C4-2B (cell line): ENCODE measurements around the gene ZNF701.

Source experiments
- H3K27ac ChIP-seq: fragments of 450-650 bp; 2 replicates; pipeline ENCODE4 v1.5.1; 2017
- CTCF ChIP-seq: fragments of 450-650 bp; conservative IDR thresholded peaks from 2 replicates; pipeline ENCODE4 v1.5.1; 2017; ENCODE audit warnings: mild to moderate bottlenecking
- ZFX ChIP-seq: fragments of 450-650 bp; IDR thresholded peaks from 2 replicates; pipeline ENCODE4 v1.6.1; 2017

The ZNF701 gene

DNA sequence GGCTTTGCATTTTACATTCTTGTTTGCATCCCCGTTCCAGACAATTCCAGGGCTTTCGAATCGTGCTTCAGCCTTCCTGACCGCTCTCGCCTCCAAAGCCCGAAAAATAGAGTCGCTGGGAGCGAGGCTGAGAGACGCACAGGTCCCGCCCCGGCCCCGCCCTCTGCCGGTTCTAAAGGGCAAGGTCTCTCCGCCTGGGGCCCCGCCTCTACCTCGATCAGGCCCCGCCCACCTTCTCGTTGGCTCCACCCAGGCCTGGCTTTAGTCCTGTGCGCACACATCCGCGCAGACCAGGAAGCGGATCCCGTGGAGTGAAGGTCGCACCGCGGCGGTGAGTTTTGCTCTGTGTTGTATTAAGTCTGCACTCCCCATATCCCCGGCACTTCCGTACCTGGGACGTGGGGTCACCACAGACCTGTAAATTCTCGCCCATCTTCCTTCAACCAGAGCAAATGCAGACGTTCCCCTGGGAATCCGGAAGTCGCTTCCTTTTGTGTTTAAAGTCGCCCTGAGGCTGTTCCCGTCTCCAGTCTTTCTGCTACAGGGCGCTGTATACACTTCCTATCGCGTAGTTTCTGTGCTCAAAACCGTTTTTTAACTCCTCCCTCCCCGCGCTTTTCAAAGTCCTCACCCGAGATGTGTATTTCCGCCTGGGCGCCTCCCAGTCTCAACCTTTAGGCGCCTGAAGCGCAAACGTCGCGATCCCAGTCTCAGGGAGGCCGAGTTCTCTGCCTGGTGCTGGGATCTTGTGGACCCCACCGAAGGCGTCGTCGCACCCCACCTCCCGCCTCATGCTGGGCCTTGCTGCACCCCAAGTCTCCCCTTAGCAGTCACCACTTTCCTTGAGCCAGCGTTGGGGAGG lies at the start of gene ZNF701:
ZNF701 (plus strand) TSS at position 288 of the 862 bp plus-strand sequence. CDS start 3,861 bp downstream, outside the sequence.
- TF ChIP-seq CTCF (no peak), ZFX (no peak)
- H3K27ac ChIP-seq: peak within 1 kb of the TSS; percentile 87

DNA sequence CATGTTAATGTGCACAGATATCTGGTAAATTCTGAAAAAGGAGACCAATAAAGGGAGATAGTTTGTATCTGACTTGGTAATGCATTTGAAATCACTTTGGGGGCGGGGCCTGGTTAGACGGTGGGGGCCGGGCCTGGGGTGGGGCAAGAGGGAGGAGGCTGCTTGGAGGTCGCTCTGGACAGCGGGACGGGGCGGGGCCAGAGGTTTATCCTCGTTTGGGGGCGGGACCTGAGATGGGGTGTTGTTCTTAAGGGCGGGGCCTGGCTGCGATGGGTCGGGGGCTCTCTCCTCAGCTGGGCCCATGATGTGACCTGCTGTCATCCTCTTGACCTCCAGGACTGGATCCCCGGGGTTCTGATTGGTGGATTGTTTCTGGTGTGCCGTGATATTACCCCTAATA lies 47.5 kb upstream of the ZNF701 start:
- no peak overlapping the region for H3K27ac ChIP-seq
- no peak for TF ChIP-seq ZFX
- no peak for TF ChIP-seq CTCF

- no peak overlapping the region for H3K27ac ChIP-seq
- TF ChIP-seq ZFX (no peak), CTCF (no peak)
Measured at GRCh38 chr19:52524086-52524485, 46.0 kb upstream of the ZNF701 start.

DNA sequence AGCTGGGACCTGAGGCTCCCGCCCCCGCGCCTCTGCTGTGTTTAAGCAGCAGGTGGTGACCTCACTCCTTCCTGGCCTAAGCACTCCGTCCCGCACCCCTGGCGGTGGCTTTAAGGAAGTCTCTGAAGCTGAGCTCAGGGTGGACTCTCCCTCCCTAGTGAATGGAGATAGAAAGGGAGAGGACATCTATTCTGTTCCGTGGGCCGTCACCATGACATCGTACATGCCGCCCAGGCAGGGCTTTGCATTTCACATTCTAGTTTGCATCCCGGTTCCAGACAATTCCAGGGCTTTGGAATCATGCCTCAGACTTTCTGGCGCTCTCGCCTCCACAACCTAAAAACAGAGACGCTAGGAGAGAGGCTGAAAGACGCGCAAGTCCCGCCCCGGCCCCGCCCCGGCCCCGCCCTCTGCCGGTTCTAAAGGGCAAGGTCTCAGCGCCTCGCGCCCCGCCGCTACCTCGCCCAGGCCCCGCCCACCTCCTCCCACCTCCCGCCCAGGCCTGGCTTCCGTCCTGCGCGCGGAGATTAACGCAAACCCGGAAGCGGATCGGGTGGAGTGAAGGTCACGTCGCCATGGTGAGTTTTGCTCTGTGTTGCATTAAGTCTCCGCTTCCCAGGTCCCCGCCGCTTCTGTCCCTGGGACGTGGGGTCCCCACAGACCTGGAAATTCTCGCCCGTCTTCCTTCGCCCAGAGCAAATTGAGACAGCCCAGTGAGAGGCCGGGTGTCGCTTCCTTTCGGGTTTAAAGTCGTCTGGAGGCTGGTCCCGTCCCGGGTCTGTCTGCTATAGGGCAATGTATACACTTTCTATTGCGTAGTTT lies 42.7 kb upstream of the ZNF701 start, which contains the start of gene ZNF808:
ZNF808 (plus strand) TSS at position 535 of the 822 bp plus-strand sequence. CDS start 15,617 bp downstream, outside the sequence.
- H3K27ac ChIP-seq: peak within 1 kb of the TSS; percentile 86
- TF ChIP-seq ZFX (0 out of 2 replicates have a peak, but pooled peaks have one; percentile 26), CTCF (no peak; the same call in 1 of the 2 replicates)

GRCh38 chr19:52527956-52528351 lies 42.1 kb upstream of the ZNF701 start:
- TF ChIP-seq ZFX: peak; percentile 10; the same call in 1 of the 2 replicates
- TF ChIP-seq CTCF: no peak
- peak overlapping the region; percentile 86 for H3K27ac ChIP-seq

DNA sequence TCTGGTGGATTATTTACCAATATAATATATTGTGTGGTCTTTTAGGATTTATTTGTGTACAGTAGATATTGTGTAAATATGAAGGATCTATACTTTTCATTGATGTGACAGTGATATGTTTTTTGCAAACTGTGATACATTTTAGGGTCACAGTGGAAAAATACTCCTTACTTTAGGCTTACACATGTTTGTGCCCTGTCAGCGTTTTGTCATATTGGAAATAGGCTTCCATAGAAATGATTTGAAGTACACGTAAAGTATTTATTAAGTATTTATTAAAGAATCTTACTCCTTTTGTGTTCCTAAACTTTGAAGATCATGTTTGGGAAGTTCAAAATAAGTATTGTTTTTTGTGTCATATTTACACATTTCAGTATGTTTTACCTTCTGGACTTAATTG lies 37.6 kb upstream of the ZNF701 start:
- H3K27ac ChIP-seq: no peak overlapping the region
- TF ChIP-seq CTCF (no peak), ZFX (no peak)
